Measurements from ENCODE around the gene FMN2.
"Not testable (repeated sequence)": the region's sequence is repeated elsewhere in the genome, so short reads cannot be mapped to it uniquely, and the experiment has no call there.

Gene FMN2

DNA sequence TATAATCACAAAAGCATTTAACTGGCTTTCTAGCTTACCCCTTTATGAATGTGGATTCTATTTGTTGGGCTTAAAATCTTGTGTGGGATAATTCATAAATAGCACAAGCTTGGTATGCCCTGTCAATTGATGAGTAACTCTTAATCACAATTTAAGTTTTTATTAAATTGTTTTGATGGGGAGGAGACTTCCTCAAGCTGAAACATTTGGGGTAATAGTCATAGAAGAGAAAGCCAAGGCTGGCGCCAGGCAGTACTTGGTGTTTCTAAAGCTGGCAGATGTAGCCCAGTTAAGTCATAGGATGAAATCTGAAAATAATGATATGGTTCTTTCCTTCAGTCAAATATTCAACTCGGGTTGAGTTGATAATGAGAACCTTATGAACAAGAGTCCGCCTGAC is 167.2 kb downstream of the FMN2 start:
- DNase-seq, result peak; percentile 64

DNA sequence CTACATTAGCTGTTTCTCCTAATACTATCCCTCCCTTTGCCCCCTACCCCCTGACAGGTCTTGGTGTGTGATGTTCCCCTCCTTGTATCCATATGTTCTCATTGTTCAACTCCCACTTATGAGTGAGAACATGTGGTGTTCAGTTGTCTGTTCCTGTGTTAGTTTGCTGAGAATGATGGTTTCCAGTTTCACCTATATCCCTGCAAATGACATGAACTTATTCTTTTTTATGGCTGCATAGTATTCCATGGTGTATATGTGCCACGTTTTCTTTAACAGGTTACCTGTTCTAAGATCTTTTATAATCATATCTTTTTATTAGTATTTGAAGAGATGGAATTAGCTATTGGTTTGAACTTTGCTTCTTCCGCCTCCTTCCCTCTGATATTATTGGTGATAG is 172.8 kb downstream of the FMN2 start:
- not testable (repeated sequence) for DNase-seq

DNA sequence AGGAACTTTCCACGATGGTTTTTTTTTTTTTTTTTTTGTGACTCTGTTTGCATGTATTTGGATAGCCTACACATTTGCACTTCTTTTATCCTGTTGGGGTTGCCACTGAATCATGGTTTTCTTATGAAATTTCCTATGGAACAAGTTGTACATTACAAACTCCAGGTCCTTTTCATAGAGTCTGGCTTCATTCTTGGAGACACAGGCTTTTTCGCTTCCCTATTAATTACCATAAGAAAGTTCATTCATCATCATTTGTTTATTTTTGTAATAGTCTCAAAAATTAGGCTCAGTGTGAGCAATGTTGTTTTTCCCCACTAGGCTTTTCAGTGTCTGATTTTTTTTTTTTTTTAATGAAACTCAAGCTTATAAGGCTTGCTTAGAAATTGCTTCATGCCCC is 179.4 kb downstream of the FMN2 start:
- DNase-seq, result no peak

DNA sequence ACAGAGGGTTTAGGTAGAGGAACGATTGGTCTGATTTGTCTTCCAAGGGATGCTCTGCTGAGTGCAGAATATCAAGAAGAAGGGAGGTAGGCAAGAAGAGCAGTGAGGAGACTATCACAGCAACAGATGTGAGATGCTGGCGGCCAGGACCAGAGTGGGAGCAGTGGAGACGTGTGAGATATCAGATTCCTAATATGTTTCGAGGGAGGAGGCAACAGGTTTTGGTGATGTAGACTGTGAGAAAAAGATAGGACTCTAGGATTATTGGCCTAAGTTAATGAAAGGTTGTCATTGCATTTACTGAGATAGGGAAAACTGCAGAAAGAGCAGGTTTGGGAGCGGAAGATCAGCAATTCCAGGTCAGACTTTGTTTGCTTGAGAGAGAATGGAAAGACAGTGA is 182.9 kb downstream of the FMN2 start:
- no peak for DNase-seq

DNA sequence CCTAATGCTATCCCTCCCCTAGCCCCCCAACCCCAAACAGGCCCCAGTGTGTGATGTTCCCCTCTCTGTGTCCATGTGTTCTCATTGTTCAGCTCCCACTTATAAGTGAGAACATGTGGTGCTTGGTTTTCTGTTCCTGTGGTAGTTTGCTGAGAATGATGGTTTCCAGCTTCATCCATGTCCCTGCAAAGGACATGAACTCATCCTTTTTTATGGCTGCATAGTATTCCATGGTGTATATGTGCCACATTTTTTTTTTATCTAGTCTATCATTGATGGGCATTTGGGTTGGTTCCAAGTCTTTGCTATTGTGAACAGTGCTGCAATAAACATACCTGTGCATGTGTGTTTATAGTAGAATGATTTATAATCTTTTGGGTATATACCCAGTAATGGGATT is 183.5 kb downstream of the FMN2 start:
- not testable (repeated sequence) for DNase-seq

DNA sequence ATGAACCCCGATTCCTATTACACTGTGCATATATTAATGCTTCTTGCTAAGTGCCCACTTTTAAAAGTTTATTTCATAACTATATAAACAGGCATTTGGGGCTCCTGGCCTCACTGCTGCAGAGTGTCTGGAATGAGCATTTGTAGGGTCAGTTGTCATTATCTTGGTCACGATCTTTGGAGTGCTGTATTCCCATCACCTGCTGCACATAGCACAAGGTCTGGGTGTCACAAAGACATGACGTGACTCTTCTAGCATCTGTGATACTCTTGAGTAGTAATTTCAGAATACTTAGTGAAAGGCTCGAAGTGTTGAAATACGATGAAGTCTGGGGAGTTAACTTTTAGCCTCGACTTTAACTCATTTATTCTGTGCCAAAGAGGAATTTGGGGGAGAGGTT is 186.4 kb downstream of the FMN2 start:
- no peak for DNase-seq

DNA sequence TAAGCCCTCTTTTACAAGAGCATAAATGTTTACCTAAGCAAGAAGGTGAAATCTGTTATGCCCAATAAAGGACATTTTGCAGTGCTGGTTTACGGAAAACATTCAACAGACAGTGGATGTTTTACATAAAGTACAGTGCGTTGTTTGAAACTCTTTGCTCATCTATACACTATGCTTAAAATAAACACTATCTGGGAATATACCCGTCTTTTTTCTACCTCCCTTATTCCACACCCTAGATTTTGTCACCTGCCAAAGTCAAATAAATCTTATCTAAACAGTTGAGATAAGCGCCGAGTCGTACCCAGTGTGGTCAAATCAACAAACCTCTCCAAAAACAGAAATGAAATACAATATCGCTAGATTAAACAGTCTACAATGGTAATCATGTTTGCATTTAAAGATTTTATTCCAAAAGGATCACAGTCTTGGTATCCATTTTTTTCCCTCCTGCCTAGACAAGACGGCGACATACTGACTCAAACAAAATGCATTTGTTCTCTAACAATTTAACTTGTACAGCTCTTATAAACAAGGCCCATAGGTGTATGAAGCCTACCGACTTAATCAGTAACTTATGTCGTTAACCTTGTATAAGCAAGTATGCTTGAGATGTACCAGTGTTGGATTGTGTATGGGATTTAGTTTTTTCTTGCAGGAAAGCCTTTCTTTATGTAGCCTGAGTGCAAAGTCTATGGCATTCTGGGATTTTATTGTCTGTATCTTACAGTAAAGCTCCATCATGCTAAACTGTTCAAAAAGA is 189.1 kb downstream of the FMN2 start:
- DNase-seq, result no peak

DNA sequence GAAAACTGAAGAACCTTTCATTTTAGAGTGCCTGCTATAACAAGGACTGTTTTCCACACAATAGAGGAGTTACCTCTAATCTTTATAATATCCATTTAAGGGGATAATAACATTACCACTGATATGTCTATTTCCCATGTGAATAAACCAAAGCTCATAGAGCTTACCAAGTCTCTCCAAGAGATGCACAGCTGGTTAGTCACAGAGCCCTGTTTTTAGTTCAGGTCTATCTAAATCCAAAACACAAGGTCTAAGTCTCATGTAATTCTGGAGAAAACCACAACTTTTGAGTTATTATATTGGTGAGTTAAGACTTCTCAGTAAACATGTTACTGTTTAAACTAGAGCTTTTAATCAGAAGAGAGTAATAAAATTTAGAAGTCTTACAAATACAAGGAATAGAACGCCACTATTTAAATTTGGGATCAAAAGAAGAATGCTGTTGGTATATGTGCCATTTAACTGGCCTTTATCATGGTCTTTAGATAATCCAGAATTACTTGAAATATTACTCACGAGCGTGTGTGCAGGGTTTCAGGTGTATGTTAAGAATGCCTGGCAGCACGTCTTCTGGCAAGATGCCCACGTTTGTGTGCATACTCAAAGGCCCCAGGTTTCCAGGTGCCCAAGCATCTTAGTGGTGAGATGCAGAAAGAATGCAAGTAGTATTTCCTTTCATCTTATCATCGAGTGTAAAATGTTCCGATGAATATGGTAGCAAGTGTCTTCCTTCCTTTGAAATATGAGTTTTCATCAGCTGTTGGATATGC is 190.6 kb downstream of the FMN2 start:
- no peak for DNase-seq

DNA sequence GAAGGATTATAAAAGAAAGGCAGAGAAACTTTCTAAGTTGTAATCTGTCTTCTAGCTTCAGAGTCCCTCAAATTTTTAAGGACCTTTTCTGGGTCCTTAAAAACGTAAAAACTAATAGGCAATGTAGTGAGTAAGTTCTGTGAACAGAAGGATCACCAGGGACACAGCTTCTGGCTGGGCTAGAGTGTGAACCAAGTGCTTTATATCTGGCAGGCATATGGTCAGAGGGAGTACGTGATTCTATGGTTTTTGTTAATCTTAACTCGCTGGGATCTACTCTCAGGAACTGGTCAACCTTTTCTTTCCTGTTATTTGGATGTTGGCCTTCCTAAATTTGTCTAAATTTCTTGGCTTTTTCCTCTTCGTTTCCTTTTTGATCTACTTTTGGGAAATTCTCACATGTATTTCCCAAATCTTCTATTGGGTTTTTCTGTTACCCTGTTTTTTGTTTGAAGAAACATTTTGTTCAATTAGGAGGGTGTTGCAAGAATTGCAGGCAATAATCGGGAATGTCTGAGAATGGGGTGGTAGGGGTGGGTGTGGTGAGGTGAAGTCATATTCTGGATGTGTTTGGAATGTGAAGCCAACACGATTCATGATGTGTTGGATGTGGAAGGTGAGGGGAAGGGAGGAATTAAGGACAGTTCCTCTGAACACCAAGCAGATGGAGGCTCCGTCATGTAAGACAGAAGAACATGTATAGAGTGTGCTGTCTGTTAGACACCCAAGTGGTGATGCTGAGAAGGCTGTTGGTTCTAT is 193.2 kb downstream of the FMN2 start:
- DNase-seq, result peak; percentile 1

DNA sequence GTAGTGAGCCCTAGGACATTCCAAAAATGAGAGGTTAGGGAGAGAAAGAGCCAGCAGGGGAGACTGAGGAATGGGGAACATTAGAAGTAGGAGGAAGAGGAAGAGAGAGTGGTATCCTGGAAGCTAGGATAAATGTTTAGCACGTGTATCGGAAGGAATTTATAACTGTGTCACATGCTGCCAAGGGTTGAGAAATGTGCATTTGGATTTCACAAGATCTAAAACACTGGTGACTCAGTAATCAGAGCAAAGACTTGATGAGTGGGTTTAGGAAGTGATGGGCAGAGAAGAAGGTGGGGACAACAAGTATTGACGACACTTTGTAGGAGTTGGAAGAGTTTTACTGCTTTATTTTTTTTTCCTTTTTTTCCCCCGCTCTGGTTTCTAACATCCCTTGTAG is 193.9 kb downstream of the FMN2 start:
- DNase-seq, result peak; percentile 20

DNA sequence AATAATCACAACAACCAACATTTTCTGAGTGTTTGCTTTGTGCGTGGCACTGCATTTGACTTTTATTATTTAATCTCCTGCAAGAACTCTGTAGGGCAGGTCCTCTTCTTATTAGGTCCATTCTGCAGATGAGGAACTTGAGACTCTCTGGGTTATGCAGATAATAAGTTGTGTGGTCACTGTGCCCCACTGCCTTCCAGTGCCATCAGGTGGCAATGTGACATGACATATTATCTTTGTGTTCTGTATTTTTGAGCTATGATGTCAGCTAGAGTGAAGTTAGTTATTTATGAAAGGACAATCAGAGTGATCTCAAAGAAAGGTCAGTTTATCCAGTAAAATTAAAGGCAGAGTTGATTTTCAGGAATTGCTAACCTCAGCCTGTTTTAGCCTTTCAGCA is 196.0 kb downstream of the FMN2 start:
- DNase-seq, result no peak

DNA sequence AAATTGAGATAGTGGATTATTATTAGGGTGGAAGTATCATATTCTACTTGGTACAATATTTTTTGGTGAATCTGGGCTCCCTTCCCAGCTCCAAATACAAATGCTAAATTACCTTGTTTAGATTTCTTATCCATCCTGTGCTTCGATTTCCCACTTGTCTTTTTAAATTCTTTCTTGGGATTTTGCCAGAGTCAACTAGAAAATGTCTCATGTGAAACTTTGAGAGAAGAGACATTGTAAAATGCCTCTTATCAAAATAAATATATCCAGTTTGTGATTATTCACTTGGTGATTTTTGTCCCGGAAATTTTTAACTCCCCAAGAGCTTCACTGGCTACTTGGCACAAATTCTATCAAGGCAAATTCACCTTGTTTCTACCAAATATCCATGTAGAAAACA is 202.0 kb downstream of the FMN2 start:
- DNase-seq, result no peak

DNA sequence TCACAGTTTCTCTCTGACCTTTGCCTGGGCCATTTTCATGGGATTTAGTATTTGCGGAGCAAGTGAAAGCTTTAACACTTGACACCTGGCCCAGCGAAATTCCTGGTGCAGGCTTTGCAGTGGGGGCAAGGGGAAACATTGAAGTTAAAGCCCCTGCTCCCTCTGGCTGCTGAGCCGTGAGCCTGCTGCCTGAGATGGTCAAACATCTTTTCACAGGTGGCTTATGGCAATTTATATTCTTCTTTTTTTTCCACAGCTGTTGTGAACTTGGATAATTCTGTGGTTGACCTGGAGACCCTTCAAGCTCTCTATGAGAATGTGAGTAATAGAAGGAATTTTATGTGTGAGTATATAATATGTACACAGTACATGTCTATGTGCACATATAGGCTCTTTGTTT is 202.9 kb downstream of the FMN2 start:
- no peak for DNase-seq

DNA sequence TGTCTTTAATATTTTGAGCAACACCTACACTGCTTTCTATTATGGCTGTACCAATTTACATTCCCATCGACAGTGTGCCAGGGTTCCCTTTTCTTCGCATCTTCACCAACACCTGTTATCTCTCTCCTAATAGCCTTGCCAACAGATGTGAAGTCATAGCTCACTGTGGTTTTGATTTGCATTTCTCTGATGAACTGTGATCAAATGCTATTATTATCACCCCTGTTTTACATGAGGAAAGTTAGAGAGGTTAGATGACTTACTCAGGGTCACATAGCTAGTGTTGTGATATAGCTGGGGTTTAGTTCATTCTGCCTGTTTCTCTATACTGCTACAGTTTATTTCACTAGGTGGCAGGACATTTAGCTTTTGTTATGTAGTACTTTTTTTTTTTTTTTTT is 204.1 kb downstream of the FMN2 start:
- DNase-seq, result peak; percentile 31

DNA sequence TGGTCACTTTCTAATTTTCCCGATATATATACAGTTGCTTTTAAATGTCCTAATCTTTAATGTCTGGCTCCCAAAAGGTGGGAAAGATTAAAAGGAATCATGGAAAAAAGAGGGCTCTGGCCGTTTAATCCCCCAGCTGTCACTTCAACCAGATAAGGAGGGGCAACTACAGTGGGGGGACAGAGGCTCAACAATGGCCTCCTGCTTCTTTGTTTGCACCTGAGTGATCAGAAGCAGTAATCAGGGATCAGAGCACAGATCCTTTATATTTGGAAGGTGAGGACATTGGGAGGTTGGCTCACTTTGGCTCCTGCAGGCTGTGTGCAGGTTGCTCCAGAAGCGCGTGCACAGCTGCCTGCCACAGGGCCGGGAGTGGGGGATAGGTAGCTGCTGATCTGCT is 212.8 kb downstream of the FMN2 start:
- no peak for DNase-seq

DNA sequence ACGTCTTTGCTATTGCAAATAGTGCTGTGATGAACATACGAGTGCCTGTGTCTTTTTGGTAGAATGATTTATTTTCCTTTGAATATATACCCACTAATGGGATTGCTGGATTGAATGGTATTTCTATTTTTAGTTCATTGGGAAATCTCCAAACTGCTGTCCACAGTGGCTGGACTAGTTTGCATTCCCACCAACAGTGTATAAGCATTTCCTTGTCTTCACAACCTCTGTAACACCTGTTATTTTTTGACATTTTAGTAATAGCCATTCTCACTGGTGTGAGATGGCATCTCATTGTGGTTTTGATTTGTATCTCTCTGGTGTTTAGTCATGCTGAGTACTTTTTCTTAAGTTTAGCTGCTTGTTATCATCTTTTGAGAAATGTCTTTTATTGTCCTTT is 215.0 kb downstream of the FMN2 start:
- no peak for DNase-seq

DNA sequence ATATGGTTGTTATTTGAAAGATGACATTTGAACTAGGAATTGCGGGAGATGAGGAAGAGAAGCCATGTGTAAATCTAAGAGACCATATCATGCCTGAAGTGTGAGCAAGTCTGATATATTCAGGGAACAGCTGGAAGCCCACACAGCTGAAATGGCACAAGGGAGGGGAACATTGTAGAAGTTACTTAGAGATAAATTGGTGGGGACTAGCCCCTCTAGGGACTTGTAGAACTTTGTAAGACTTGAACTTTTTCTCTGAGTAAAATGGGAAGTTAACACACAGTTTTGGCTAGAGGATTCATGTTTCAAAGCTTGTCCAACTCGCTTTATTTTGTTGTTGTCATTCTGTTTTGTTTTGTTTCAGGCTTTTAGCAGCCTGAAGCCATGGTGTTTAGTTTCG is 216.4 kb downstream of the FMN2 start:
- no peak for DNase-seq

DNA sequence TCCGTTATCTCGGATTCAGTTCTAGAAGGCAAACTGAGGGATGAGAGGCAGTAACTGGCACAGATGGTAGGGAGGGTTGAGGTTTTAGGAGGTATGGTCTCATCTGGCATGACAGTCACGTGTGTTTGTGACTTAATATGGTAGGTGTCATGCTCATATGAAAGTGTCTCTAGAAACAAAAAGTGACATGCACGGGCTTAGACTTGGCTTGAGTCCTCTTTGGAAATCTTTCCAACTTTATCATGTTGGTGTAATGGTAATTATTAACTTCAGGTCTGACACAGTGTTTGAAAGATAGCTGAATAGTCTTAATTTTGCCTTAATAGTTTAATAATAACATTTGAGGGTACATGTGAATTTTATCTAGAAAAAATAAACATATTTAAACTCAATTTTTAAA is 218.1 kb downstream of the FMN2 start:
- DNase-seq, result no peak

DNA sequence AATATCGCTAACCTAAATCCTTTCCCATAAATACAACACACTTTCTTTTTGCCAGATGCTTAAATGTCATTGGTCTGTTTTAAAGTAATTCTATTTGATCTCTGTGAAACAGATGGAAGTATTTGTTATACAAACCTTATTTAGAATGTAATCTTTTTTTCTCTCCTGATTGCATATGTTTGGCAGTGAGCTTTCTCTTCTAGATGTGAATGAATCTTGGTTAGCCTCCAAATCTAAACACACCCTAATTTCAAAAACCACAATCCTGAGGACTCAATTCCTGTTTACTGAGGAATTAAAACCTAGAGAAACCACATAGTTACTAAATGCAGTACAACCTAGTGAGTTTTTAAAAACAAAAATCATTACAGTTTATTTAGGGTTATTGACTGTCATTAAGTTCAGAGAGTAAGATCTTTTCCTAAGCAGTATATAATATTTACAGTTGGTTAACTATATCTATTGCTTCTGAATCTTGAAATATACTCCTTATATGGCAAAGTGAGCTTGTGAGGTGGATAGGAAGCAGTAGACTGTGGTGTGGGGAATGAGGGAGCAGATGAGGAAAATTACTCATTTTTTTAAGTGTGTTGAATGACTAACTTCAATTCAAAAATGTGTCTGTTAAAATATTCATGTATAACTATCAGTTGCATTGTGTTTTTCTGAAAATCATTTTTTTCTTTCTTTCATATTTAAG is 218.7 kb downstream of the FMN2 start:
- peak; percentile 45 for DNase-seq

DNA sequence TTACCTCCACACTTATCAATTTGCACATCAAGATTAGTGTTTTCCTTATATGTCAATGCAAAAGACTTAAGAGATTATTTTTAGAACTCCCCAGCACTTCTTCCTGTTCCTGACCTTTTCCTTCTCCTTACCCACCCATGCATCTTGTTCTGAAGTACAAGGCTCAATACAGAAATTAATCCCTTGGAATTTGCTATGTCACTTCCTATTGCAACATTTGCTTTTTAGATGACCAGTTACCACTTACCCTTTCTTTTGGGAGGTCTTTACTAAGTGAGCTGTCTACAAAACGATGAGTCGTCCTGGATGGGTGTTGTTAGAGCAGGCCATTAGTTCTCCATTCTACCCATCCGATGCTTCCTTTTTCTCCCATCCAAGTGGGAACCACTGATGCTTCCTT is 221.2 kb downstream of the FMN2 start:
- DNase-seq, result peak; percentile 71

DNA sequence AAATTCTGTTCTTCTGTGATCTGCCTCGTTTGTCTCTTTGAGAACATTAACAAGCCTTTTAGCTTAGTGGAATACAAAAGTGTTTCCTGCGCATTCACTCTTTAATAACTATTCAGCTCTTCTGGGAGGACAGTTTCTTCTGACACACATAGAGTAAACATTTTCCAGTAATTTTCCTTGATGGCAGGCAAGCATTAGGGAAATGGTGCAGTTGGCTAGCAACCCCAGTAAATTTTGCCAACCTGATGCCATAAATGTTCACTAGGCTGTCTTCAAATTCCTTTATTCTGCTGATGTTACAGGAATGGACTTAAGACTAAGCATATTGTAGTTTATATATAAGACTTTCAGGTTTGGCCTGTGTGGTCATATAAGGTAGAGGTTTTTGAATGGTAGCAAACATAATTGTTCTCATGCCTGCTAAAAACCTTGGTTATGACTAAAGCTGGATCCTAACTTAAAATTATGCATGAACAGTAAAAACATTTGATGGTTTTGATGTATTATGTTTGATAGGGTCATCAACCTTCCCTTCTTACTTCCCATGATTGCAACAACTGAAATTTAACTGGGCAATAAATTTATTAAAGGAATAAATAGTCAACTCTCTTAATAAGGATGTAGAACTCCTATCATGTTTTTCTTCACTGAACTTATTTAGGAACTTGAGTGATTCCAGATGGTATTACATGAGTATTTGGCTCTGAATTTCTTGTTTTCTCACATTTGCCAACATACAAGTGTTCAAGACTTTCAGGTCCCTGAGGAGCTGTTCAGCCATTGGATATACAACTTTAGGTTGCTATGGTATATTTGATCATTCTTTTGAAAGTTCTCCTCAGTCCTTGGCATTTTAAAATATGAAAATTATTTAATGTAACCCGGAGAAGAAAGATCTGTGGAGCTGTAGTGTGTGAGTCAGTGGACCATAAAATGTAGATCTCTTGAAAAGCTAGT is 223.4 kb downstream of the FMN2 start:
- DNase-seq, result no peak

DNA sequence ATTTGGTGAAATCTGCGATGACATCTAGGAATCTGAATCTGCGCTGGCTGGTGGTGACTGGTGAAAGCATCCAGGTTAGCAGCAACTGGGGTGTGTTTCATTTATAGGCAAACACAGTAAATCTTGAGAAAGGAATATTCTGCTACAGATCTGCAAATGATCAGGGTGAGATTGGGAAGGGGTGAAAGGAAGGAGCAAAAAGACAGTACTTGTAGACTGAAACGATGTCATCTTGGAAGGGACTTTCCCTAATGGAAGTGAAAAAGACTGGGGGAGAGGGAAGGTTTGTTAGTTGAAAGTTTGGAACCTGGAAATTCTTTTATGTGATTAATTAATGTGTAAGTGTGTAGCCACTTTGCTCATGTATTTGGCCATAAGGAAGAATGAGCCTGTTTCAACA is 228.3 kb downstream of the FMN2 start:
- no peak for DNase-seq
